Stimulated activated CD8-positive, alpha-beta memory T cell treated with anti-CD3 and anti-CD28 coated beads, Interleukin-4, amount 100 ng/mL, for 4 hours (primary cell): Measurements from ENCODE around the gene SARS1.

ENCODE experiments used
- DNase-seq, 2 donors: peaks; one replicate each; pipeline ENCODE4 v3.0.0-alpha.2; 2020; ENCODE audit warnings: low read depth in 2 of 2, low spot score in 1 of 2

Gene SARS1

GRCh38 chr1:109249654-109250401, 36.1 kb downstream of the SARS1 start:
- DNase-seq, result no peak

GRCh38 chr1:109250454-109251276, 36.9 kb downstream of the SARS1 start:
- DNase-seq, result no peak

DNA sequence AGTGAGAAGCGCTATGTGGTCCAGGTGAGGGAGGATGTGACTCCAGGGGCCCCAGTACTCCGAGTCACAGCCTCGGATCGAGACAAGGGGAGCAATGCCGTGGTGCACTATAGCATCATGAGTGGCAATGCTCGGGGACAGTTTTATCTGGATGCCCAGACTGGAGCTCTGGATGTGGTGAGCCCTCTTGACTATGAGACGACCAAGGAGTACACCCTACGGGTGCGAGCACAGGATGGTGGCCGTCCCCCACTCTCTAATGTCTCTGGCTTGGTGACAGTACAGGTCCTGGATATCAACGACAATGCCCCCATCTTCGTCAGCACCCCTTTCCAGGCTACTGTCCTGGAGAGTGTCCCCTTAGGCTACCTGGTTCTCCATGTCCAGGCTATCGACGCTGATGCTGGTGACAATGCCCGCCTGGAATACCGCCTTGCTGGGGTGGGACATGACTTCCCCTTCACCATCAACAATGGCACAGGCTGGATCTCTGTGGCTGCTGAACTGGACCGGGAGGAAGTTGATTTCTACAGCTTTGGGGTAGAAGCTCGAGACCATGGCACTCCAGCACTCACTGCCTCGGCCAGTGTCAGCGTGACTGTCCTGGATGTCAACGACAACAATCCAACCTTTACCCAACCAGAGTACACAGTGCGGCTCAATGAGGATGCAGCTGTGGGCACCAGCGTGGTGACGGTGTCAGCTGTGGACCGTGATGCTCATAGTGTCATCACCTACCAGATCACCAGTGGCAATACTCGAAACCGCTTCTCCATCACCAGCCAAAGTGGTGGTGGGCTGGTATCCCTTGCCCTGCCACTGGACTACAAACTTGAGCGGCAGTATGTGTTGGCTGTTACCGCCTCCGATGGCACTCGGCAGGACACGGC, 37.8 kb downstream of the SARS1 start:
- no peak for DNase-seq

GRCh38 chr1:109252167-109252892, 38.6 kb downstream of the SARS1 start:
- no peak for DNase-seq

DNA sequence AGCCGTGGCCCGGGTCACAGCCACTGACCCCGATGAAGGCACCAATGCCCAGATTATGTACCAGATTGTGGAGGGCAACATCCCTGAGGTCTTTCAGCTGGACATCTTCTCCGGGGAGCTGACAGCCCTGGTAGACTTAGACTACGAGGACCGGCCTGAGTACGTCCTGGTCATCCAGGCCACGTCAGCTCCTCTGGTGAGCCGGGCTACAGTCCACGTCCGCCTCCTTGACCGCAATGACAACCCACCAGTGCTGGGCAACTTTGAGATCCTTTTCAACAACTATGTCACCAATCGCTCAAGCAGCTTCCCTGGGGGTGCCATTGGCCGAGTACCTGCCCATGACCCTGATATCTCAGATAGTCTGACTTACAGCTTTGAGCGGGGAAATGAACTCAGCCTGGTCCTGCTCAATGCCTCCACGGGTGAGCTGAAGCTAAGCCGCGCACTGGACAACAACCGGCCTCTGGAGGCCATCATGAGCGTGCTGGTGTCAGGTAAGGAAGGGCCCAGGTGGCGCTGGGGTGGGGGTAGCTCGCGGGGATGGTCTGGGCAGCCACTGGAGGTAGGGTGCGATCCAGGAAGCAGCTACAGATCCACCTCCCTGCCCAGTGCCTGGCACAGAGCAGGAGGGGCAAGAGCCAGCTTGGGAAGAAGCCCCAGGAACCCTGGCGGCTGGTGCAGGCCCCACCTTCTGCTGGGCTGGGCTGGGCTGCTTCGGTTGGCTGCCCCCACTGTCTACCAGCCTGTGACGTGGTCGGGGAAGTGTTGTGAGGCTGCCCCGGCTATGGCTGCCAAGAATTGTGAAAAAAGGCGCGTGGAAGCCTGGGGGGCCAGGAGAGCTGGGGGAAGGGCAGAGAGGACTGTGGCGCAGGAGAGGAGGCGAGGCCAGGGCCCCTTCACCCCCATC, 39.4 kb downstream of the SARS1 start:
- no peak for DNase-seq

DNA sequence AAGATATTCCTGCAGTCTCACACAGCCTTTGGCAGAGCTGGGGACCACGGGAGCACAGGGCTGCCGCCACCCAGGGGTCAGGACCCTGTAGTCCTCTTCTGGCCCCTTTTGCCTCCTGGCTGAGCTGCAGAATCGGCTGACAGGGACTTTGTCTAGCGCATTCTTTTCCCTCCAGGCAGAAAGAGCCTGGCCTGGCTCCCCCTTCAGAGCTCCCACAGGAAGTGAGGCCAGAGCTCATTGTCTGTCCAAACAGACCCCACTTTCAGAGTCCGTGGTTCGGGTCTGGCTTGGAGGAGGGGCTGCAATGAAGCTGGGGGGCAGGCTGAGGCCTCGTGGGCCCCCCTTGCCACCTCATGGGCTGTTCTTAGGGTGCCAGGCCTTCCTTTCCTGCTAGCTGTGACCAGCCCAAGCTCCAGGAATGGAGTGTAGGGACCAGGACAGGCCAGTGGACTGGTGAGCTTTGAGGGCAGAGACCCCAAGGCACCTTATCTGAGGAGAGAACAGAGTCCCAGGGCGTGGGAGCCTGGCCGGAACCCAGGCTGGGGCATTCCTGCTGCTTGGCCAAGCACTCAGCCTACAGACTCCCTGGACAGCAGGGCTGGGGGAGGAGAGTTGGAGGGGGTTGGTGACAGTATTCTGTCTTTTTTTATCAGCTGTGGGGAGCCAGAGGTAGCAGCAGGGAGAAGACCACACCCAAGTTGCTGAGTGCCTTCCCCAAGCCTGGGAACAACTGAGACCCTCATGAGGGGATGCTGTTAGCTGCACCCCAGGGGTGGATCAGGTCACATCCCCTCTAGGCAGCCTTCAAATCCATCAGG, 40.3 kb downstream of the SARS1 start:
- DNase-seq, result no peak

DNA sequence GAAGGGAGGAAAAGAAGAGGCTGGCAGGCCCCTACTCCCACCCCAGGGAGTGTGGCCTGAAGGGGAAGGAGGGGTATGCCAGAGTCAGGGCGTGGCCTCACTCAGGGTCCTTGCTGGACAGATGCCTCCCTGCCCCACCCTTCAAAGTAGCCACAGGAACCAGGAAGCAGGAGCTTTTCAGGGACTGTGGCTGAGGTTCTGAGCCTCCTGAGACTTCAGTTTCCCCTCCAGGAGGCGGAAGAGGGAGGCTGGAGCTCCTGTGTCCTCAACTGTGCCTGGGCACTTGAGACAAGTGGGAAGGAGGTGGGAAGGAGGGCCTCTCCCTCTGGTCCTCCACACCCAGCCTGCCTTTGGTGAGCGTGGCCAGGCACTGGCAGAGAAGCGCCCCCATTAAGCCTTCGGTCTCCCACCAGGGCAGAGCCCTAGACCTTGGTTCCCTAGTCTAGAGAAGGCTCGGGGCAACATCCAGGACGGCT, 40.9 kb downstream of the SARS1 start:
- no peak for DNase-seq

DNA sequence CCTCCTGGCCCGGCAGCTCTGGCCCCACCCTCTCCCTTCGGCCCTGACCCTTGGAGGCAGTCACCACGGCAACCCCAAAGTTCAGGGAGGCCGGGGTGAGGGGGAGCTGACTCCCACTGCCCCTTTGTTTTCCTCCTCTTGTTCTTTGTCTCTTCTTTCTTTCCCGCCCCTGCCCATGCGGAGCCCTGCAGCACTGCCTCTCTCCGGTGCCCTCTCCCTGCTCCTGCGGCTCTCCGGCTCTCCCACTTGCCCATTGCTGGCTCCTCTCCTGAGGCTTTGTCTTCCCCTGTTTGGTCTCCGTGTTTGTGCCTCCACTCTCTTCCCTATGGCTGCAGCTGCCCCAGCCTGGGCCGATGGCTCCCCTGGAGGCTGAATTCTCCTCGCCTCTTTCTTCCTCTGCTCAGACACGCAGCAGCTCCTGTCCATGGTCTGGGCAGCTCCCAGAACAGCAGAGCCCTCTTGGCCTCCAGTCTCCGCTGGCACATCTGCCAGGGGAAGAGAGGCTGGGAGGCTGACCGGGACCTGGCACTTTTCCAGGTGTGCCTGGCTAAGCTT, 41.5 kb downstream of the SARS1 start:
- no peak for DNase-seq

DNA sequence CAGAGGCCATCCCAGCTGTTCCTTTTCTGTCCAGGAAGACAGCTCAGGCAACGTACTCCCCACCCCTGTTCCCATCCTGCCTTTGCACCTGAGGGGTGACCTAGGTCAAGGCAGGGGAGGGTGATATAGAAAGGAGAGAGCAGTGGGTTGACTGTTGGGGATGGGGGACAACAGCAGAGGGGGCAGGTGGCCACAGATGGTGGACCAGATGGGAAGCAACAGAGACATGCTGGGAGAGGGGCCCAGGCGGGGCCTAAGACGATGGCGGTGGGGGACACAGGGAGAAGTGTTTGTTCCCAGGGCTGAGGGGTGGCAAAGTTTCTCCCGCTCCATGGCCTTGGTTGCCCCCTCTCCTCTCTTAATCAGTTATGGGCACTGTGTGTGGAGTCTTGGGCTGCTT, 42.0 kb downstream of the SARS1 start:
- no peak for DNase-seq

DNA sequence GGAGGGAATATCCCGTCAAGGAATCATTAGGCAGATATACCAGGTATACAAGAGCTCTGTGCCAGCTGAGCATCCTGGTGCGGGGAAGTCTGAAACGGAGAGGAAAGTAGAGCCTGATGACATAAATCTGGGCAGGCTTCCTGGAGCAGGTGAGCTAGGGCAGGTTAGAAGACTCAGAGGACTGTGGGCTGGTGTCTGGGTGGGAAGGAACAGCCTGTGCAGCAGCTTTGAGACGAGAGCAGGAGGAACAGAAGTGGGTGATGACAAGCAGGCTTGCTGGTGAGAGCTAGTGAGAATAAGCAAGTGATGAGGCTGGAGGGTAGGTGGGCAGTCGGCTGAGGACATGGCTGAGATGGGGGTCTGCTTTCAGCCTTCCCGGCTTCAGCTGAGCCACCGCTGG, 42.4 kb downstream of the SARS1 start:
- DNase-seq, result no peak

- no peak for DNase-seq
Measured at GRCh38 chr1:109256971-109257681, 43.4 kb downstream of the SARS1 start.

DNA sequence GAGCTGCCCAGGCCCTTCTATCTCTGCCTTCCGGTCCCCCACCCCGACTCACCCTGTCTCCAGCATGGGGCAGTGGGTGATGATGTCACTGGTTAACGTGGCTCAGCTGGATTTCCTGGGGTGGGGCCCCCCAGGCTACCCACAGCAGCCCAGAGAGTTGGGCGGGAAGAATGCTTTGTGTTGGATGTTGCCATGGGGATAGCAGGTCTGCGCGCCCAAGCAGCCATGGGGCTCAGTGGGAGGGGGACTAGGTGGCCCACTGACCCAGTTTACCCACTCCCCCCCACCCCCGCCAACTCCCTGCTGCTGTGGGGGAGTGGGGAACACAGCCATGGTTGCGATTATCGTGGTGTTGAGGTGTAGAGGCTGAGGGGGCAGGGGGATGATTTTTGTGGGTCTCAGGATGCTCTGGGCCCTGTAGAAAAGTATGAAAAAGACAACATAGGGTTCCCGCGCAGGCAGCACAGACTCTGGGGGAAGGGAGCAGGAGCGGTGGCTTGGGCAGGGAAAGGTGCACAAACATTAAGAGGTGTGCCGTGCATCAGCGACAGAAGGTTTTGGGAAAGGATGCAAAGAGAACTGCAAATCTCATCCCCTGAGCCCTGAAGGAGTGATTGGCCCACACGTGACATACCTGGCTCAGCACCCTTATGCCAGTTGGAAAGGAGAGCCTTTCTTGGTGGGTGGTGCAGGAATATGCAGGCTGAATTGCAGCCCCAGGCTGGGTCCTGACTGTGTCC, 44.1 kb downstream of the SARS1 start:
- no peak for DNase-seq

- no peak for DNase-seq
Measured at GRCh38 chr1:109258481-109259466, 45.1 kb downstream of the SARS1 start.

DNA sequence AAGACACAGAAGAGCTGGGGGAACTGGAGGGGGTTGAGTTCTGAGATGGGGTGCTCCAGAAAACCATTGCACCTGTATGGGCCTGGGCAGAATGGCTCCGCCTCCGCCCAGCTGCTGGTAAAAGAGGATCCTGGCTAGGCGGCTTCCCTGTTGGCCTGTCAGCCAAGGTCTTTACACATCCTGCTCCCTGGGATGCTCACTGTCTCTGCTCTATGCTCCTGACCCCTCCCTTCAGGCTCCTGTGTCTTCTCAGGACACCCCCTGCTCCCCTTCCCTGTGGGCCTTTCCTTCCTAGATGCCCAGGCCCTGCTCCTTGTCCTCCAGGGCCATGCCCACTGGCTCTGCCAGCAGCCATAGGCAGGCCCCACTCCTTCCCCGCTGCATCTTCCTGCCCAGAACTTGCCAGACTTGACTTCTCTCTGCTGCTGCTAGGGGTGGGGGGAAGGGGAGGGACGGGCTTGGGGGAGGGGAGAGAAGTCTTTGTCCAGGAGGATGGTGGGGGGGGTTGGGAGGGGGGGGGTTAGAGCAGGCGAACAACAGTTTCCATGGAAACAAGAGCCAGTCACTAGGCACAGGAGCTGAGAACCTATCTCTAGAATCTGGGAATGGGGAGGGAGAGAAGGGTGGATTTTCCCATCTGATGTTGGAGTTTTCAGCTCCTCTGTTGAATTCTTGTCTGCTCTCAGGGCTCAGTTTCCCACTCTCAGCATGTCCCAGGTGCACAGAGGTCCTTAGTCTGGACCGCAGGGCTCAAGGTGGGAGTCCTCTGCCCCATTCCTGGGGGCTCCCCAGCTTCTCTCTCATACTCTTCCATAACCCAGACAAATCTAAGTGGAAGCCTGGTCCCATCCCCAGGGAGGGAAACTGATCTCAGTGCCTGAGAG, 46.2 kb downstream of the SARS1 start:
- DNase-seq, result no peak

- no peak for DNase-seq
Measured at GRCh38 chr1:109261006-109261405, 47.3 kb downstream of the SARS1 start.
